Liver (tissue), 9 donors: ENCODE results near the gene OTOGL. TPM values are rescaled to one million over a fixed set of nuclear protein-coding genes. Genes with fewer than 3 reads are reported as not detected.

ENCODE experiments used
- DNase-seq: peaks from one replicate; pipeline ENCODE4 v3.0.0-alpha.2; 2017; ENCODE audit warnings: low spot score
- H3K27ac ChIP-seq, 2 donors: one replicate each; pipeline ENCODE4 v1.7.0; 2013; ENCODE audit warnings: inconsistent platforms in 2 of 2, low read length in 2 of 2, control low read depth in 1 of 2, low read depth in 1 of 2, mild to moderate bottlenecking in 1 of 2
- H3K27me3 ChIP-seq, 4 donors: one replicate each; pipeline versions ENCODE4 v1.6.1 to v1.7.0; 2013; ENCODE audit warnings: low read length in 3 of 4, inconsistent platforms in 1 of 4, mild to moderate bottlenecking in 1 of 4, moderate library complexity in 1 of 4; ENCODE audit not compliant: control insufficient read depth in 4 of 4, insufficient read depth in 4 of 4
- H3K36me3 ChIP-seq, 4 donors: one replicate each; pipeline versions ENCODE4 v1.6.1 to v1.7.0; 2013; ENCODE audit warnings: low read length in 3 of 4, mild to moderate bottlenecking in 3 of 4, low read depth in 1 of 4, moderate library complexity in 1 of 4; ENCODE audit not compliant: control insufficient read depth in 4 of 4, insufficient read depth in 3 of 4
- H3K4me1 ChIP-seq, 4 donors: one replicate each; pipeline versions ENCODE4 v1.6.1 to v1.7.0; 2013; ENCODE audit warnings: low read length in 3 of 4, mild to moderate bottlenecking in 3 of 4, moderate library complexity in 1 of 4; ENCODE audit not compliant: control insufficient read depth in 4 of 4, insufficient read depth in 4 of 4
- H3K4me3 ChIP-seq, 3 donors: one replicate each; pipeline versions ENCODE4 v1.6.1 to v1.7.0; 2013; ENCODE audit warnings: low read length in 3 of 3, control low read depth in 1 of 3, low read depth in 1 of 3, mild to moderate bottlenecking in 1 of 3
- H3K9ac ChIP-seq, 2 donors: one replicate each; pipeline ENCODE4 v1.7.0; 2013; ENCODE audit warnings: low read length in 2 of 2, mild to moderate bottlenecking in 2 of 2, moderate library complexity in 2 of 2, control low read depth in 1 of 2, low read depth in 1 of 2
- H3K9me3 ChIP-seq, 4 donors: one replicate each; pipeline versions ENCODE4 v1.6.1 to v1.7.0; 2013; ENCODE audit warnings: low read length in 3 of 4; ENCODE audit not compliant: control insufficient read depth in 4 of 4
- EGR1 ChIP-seq, 2 donors: IDR thresholded peaks; 2 replicates each; pipeline ENCODE4 v1.6.1; 2016 to 2018; ENCODE audit warnings: antibody characterized with exemption in 2 of 2, low read depth in 2 of 2
- FOXA1 ChIP-seq: IDR thresholded peaks from 2 replicates; pipeline ENCODE4 v1.6.1; 2016; ENCODE audit warnings: antibody characterized with exemption
- FOXA2 ChIP-seq: IDR thresholded peaks from 2 replicates; pipeline ENCODE4 v1.6.1; 2016; ENCODE audit warnings: antibody characterized with exemption
- GABPA ChIP-seq, 2 donors: IDR thresholded peaks in 1 of 2; conservative IDR thresholded peaks in 1 of 2; 2 replicates each; pipeline ENCODE4 v1.6.1; 2016; ENCODE audit warnings: antibody characterized with exemption in 2 of 2, mild to moderate bottlenecking in 1 of 2, moderate library complexity in 1 of 2
- HNF4G ChIP-seq: IDR thresholded peaks from 2 replicates; pipeline ENCODE4 v1.6.1; 2016; ENCODE audit warnings: antibody characterized with exemption
- JUND ChIP-seq, 2 donors: IDR thresholded peaks; 2 replicates each; pipeline ENCODE4 v1.6.1; 2016; ENCODE audit warnings: antibody characterized with exemption in 2 of 2
- NR2F2 ChIP-seq: IDR thresholded peaks from 2 replicates; pipeline ENCODE4 v1.6.1; 2016; ENCODE audit warnings: antibody characterized with exemption
- RAD21 ChIP-seq, 2 donors: IDR thresholded peaks; 2 replicates each; pipeline ENCODE4 v1.6.1; 2016; ENCODE audit warnings: antibody characterized with exemption in 2 of 2, mild to moderate bottlenecking in 2 of 2
- SP1 ChIP-seq: IDR thresholded peaks from 2 replicates; pipeline ENCODE4 v1.6.1; 2018; ENCODE audit warnings: antibody characterized with exemption, mild to moderate bottlenecking
- YY1 ChIP-seq: IDR thresholded peaks from 2 replicates; pipeline ENCODE4 v1.6.1; 2016; ENCODE audit warnings: antibody characterized with exemption, mild to moderate bottlenecking
- WGBS: extraction: QIAGEN DNeasy Blood & Tissue Kit; methylation state at CpG from one replicate; pipeline ENCODE4 v1.1.7; 2013; 5-methylcytosine and 5-hydroxymethylcytosine counted together
- polyA plus RNA-seq, 2 donors: library from polyadenylated mRNA; stranded (reverse) in 1 of 2; unstranded in 1 of 2; fragments of 200-250 nt in 1 of 2; fragments of >200 nt in 1 of 2; fragmentation: Nextera tagmentation in 1 of 2; extraction: Ambion mirVana in 1 of 2; gene quantifications; one replicate each; pipeline versions ENCODE4 v1.2.1 to v1.2.3, GENCODE V29; 2013 to 2015
- total RNA-seq, 2 donors: library from RNA; depleted of rRNA; stranded (reverse); fragments of >200 nt; gene quantifications; one replicate each; pipeline ENCODE4 v1.2.3, GENCODE V29; 2014
- TF ChIP-seq, protein P1 (sequence below): IDR thresholded peaks from 2 replicates; pipeline ENCODE4 v1.6.1; 2016; ENCODE audit warnings: antibody characterized with exemption
- TF ChIP-seq, protein P2 (sequence below): IDR thresholded peaks from 2 replicates; pipeline ENCODE4 v1.6.1; 2016; ENCODE audit warnings: antibody characterized with exemption, mild to moderate bottlenecking
- TF ChIP-seq, protein P3 (sequence below): fragments of 150-350 bp; IDR thresholded peaks from 2 replicates; pipeline ENCODE4 v1.5.1; 2017; ENCODE audit warnings: improper control_type of control experiment, low read depth, low read length; ENCODE audit not compliant: missing input control
- TF ChIP-seq, protein P4 (sequence below): IDR thresholded peaks from 2 replicates; pipeline ENCODE4 v1.6.1; 2016; ENCODE audit warnings: antibody characterized with exemption
- TF ChIP-seq, protein P5 (sequence below): IDR thresholded peaks from 2 replicates; pipeline ENCODE4 v1.6.1; 2016; ENCODE audit warnings: antibody characterized with exemption
- donor health status: healthy.
- donor health status: healthy.
- donor health status: healthy.
- donor health status: healthy.
- donor health status: healthy.

The OTOGL gene
- total and polyA plus RNA-seq, 4 donors: 0.01 to 0.09 (median 0.08) TPM; not detected in 1

DNA sequence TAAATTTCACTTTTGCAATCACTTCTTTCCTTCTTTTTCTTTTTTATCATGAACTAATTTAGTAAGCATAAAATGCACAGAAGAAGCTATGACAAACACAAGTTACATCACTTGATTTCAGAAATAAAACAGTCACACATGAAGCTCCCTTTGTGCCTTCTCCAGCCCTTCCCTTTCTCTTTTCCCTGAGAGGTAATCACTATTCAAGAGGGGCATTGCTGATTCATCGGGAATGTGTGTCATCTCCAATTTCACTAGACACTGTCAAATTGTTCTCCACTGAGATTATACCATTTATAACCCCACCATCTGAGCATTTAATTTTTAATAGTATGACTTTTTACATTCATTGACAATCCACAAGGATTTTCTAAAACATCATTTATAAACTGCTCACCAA lies 253.1 kb downstream of the OTOGL start:
- H3K9ac ChIP-seq: no peak overlapping the region
- WGBS: 93% methylated on average over 1 of the region's 1 CpG
- no peaks in the 10 kb centered on the region for H3K36me3 ChIP-seq
- H3K4me1 ChIP-seq: no peaks in the 10 kb centered on the region
- H3K27ac ChIP-seq: no peak overlapping the region
- DNase-seq: no peak
- TF ChIP-seq, protein P1, sequence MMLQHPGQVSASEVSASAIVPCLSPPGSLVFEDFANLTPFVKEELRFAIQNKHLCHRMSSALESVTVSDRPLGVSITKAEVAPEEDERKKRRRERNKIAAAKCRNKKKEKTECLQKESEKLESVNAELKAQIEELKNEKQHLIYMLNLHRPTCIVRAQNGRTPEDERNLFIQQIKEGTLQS: no peak
- TF ChIP-seq FOXA1 (no peak), SP1 (no peak), JUND (IDR thresholded peaks at IDR 0.05) (no peak), FOXA2 (no peak), YY1 (no peak), HNF4G (no peak), GABPA (IDR thresholded peaks at IDR 0.05 in 1 of 2, conservative IDR thresholded peaks at IDR 0.05 in 1 of 2) (no peak), NR2F2 (no peak), RAD21 (IDR thresholded peaks at IDR 0.05) (no peak), EGR1 (IDR thresholded peaks at IDR 0.05; ENCODE audit: low read depth in 2 of 2) (no peak)
- TF ChIP-seq, protein P2, sequence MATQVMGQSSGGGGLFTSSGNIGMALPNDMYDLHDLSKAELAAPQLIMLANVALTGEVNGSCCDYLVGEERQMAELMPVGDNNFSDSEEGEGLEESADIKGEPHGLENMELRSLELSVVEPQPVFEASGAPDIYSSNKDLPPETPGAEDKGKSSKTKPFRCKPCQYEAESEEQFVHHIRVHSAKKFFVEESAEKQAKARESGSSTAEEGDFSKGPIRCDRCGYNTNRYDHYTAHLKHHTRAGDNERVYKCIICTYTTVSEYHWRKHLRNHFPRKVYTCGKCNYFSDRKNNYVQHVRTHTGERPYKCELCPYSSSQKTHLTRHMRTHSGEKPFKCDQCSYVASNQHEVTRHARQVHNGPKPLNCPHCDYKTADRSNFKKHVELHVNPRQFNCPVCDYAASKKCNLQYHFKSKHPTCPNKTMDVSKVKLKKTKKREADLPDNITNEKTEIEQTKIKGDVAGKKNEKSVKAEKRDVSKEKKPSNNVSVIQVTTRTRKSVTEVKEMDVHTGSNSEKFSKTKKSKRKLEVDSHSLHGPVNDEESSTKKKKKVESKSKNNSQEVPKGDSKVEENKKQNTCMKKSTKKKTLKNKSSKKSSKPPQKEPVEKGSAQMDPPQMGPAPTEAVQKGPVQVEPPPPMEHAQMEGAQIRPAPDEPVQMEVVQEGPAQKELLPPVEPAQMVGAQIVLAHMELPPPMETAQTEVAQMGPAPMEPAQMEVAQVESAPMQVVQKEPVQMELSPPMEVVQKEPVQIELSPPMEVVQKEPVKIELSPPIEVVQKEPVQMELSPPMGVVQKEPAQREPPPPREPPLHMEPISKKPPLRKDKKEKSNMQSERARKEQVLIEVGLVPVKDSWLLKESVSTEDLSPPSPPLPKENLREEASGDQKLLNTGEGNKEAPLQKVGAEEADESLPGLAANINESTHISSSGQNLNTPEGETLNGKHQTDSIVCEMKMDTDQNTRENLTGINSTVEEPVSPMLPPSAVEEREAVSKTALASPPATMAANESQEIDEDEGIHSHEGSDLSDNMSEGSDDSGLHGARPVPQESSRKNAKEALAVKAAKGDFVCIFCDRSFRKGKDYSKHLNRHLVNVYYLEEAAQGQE: no peak
- TF ChIP-seq, protein P3, sequence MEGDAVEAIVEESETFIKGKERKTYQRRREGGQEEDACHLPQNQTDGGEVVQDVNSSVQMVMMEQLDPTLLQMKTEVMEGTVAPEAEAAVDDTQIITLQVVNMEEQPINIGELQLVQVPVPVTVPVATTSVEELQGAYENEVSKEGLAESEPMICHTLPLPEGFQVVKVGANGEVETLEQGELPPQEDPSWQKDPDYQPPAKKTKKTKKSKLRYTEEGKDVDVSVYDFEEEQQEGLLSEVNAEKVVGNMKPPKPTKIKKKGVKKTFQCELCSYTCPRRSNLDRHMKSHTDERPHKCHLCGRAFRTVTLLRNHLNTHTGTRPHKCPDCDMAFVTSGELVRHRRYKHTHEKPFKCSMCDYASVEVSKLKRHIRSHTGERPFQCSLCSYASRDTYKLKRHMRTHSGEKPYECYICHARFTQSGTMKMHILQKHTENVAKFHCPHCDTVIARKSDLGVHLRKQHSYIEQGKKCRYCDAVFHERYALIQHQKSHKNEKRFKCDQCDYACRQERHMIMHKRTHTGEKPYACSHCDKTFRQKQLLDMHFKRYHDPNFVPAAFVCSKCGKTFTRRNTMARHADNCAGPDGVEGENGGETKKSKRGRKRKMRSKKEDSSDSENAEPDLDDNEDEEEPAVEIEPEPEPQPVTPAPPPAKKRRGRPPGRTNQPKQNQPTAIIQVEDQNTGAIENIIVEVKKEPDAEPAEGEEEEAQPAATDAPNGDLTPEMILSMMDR: no peak
- TF ChIP-seq, protein P4, sequence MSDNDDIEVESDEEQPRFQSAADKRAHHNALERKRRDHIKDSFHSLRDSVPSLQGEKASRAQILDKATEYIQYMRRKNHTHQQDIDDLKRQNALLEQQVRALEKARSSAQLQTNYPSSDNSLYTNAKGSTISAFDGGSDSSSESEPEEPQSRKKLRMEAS: no peak
- TF ChIP-seq, protein P5, sequence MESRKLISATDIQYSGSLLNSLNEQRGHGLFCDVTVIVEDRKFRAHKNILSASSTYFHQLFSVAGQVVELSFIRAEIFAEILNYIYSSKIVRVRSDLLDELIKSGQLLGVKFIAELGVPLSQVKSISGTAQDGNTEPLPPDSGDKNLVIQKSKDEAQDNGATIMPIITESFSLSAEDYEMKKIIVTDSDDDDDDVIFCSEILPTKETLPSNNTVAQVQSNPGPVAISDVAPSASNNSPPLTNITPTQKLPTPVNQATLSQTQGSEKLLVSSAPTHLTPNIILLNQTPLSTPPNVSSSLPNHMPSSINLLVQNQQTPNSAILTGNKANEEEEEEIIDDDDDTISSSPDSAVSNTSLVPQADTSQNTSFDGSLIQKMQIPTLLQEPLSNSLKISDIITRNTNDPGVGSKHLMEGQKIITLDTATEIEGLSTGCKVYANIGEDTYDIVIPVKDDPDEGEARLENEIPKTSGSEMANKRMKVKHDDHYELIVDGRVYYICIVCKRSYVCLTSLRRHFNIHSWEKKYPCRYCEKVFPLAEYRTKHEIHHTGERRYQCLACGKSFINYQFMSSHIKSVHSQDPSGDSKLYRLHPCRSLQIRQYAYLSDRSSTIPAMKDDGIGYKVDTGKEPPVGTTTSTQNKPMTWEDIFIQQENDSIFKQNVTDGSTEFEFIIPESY: no peak
- H3K27me3 ChIP-seq: peaks cover 0 to 2% (median 0%) of the 10 kb centered on the region in 4 donors
- no peaks in the 10 kb centered on the region for H3K9me3 ChIP-seq
- no peak overlapping the region for H3K4me3 ChIP-seq

DNA sequence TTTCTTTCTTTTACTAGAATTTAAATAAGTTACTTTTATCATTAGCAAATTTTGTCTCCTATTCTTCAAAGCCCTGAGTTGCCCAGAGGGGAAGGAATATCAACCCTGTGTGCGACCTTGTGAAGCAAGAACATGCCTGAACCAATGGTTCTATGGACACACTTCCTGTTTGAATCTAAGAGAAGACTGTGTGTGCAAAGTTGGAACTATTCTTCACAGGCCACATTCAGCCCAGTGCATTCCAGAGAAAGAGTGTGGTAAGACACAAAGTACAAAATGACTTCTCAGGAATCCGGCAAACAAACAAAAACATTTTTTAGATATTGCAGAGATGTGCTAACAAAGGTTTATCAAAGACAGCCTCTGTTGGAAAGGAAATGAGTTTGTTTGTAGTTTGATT lies 253.9 kb downstream of the OTOGL start:
- H3K4me1 ChIP-seq: no peaks in the 10 kb centered on the region
- H3K9ac ChIP-seq: no peak overlapping the region
- H3K9me3 ChIP-seq: no peaks in the 10 kb centered on the region
- WGBS: 76% methylated on average over 2 of the region's 2 CpGs
- H3K27ac ChIP-seq: no peak overlapping the region
- H3K27me3 ChIP-seq: peaks cover 0 to 2% (median 0%) of the 10 kb centered on the region in 4 donors
- no peaks in the 10 kb centered on the region for H3K36me3 ChIP-seq
- no peak for DNase-seq
- H3K4me3 ChIP-seq: no peak overlapping the region
- TF ChIP-seq EGR1 (IDR thresholded peaks at IDR 0.05; ENCODE audit: low read depth in 2 of 2) (no peak), NR2F2 (no peak)
- TF ChIP-seq, protein P3: no peak
- TF ChIP-seq, protein P1: no peak
